K562 (cell line): ENCODE measurements around the gene SLC39A13.

ENCODE experiments used
- BCLAF1 ChIP-seq, 2 experiments: fragments of 450-650 bp in 1 of 2; IDR thresholded peaks; 2 replicates each; pipeline ENCODE4 v1.6.1; 2011 to 2017; ENCODE audit warnings: low read depth in 2 of 2, antibody characterized with exemption in 1 of 2, borderline replicate concordance in 1 of 2, low read length in 1 of 2, mild to moderate bottlenecking in 1 of 2, mixed read lengths in 1 of 2; ENCODE audit not compliant: control insufficient read depth in 1 of 2
- MYNN ChIP-seq, 2 experiments: sonication (generic); formaldehyde crosslinking in 1 of 2; IDR thresholded peaks; 2 replicates each; pipeline versions ENCODE4 v1.5.0 to v1.6.1; 2016 to 2020; ENCODE audit warnings: antibody characterized with exemption in 1 of 2, missing genetic modification reagents in 1 of 2
- RBM15 ChIP-seq: fragments of 200-400 bp; formaldehyde crosslinking; IDR thresholded peaks from 2 replicates; pipeline ENCODE4 v1.6.1; 2018; ENCODE audit warnings: mild to moderate bottlenecking, low read length, moderate library complexity; ENCODE audit not compliant: insufficient read depth
- SIN3B ChIP-seq: fragments of 450-650 bp; IDR thresholded peaks from 2 replicates; pipeline ENCODE4 v1.6.1; 2017; ENCODE audit warnings: low read depth, mild to moderate bottlenecking, moderate library complexity
- ZBTB5 ChIP-seq: fragments of 450-650 bp; IDR thresholded peaks from 2 replicates; pipeline ENCODE4 v1.6.1; 2017; ENCODE audit warnings: antibody characterized with exemption

DNA sequence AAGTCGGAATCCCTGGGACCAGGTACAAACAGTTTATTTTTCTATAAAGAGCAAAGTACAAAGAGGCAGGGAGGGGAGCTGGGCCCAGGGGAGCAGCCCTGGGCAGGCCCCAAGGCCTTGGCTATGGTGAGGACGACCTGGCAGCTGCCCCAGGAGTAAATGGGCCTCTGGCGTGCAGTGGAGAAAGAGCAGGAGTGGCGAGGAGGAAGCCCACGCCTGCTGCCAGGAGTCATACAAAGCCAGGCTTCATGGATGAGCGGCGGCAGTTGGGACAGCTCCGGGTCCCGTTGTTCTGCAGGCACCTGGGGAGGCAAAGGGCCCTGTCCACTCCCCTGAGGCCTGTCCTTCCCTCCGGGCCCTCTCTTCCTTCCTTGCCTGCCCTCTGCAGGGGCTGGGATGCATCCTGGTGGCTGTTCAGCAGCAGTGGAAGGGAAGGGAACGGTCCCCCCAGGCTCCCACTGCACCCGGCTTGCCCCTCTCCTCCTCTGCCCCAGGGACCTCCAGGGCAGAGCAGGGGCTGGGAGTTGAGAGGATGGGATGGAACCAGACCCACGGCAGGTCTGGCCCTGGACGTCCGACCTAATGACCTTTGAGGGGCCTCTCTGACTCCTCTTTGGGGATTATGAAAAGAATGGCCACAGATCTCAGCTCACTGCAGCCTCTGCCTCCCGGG, 29.5 kb downstream of the SLC39A13 start:
- TF ChIP-seq BCLAF1 (IDR thresholded peaks at IDR 0.05; ENCODE audit: borderline replicate concordance in 1 of 2, control insufficient read depth in 1 of 2, low read depth in 2 of 2, low read length in 1 of 2) (no peak), ZBTB5 (no peak), SIN3B (no peak), MYNN (IDR thresholded peaks at IDR 0.05) (no peak), MYNN (CRISPR knock-in tag; IDR thresholded peaks at IDR 0.05) (no peak), RBM15 (no peak)
